Astrocyte (in vitro differentiated cells and primary cell): Measurements from ENCODE around the gene MRPL53. TPM values are rescaled to one million over a fixed set of nuclear protein-coding genes. Genes with fewer than 3 reads are reported as not detected.

Source experiments
- DNase-seq: peaks from one replicate; pipeline ENCODE4 v3.0.0-alpha.2; 2010; ENCODE audit warnings: low read depth
- FAIRE-seq: peaks from 2 replicates; lab custom pipeline; 2011; peaks lifted over from hg19 to GRCh38; lab: Jason Lieb, UNC
- H2AFZ ChIP-seq: 2 replicates; pipeline ENCODE4 v1.6.0; 2012; ENCODE audit warnings: low read depth, low read length, inconsistent platforms
- H3K27ac ChIP-seq: 2 replicates; pipeline ENCODE4 v1.5.1; 2011; ENCODE audit warnings: low read depth, low read length, inconsistent platforms
- H3K27me3 ChIP-seq: 2 replicates; pipeline ENCODE4 v1.6.0; 2011; ENCODE audit warnings: low read length, inconsistent platforms; ENCODE audit not compliant: insufficient read depth
- H3K36me3 ChIP-seq: 2 replicates; pipeline ENCODE4 v1.5.1; 2011; ENCODE audit warnings: low read length, inconsistent platforms; ENCODE audit not compliant: insufficient read depth
- H3K4me1 ChIP-seq: 2 replicates; pipeline ENCODE4 v1.5.1; 2011; ENCODE audit warnings: low read length, inconsistent platforms; ENCODE audit not compliant: insufficient read depth
- H3K4me2 ChIP-seq: 2 replicates; pipeline ENCODE4 v1.6.0; 2012; ENCODE audit warnings: low read length, inconsistent platforms
- H3K4me3 ChIP-seq: 2 replicates; pipeline ENCODE4 v1.5.1; 2011; ENCODE audit warnings: low read depth, mild to moderate bottlenecking, low read length, inconsistent platforms; ENCODE audit not compliant: insufficient read depth
- H3K79me2 ChIP-seq: 2 replicates; pipeline ENCODE4 v1.6.0; 2012; ENCODE audit warnings: mild to moderate bottlenecking, low read length, inconsistent platforms; ENCODE audit not compliant: insufficient read depth
- H3K9ac ChIP-seq: 2 replicates; pipeline ENCODE4 v1.6.0; 2012; ENCODE audit warnings: mild to moderate bottlenecking, low read length, inconsistent platforms
- H3K9me3 ChIP-seq: 2 replicates; pipeline ENCODE4 v1.5.1; 2012; ENCODE audit warnings: low read depth, mild to moderate bottlenecking, low read length, inconsistent platforms; ENCODE audit not compliant: insufficient read depth
- H4K20me1 ChIP-seq: 2 replicates; pipeline ENCODE4 v1.6.0; 2012; ENCODE audit warnings: low read length, inconsistent platforms; ENCODE audit not compliant: insufficient read depth
- H3K27ac Mint-ChIP-seq: one replicate; pipeline ENCODE4 v1.8.0; 2021; ENCODE audit warnings: mild to moderate bottlenecking, mixed read lengths; ENCODE audit not compliant: unreplicated experiment
- H3K27me3 Mint-ChIP-seq: one replicate; pipeline ENCODE4 v1.8.0; 2021; ENCODE audit warnings: low read depth, mixed read lengths; ENCODE audit not compliant: unreplicated experiment
- H3K36me3 Mint-ChIP-seq: one replicate; pipeline ENCODE4 v1.8.0; 2021; ENCODE audit warnings: low read depth, mixed read lengths; ENCODE audit not compliant: unreplicated experiment
- H3K4me1 Mint-ChIP-seq: one replicate; pipeline ENCODE4 v1.8.0; 2021; ENCODE audit warnings: low read depth, mixed read lengths; ENCODE audit not compliant: unreplicated experiment
- H3K4me3 Mint-ChIP-seq: one replicate; pipeline ENCODE4 v1.8.0; 2021; ENCODE audit warnings: mild to moderate bottlenecking, moderate library complexity, mixed read lengths; ENCODE audit not compliant: unreplicated experiment
- H3K9me3 Mint-ChIP-seq: one replicate; pipeline ENCODE4 v1.8.0; 2021; ENCODE audit warnings: mild to moderate bottlenecking, mixed read lengths; ENCODE audit not compliant: unreplicated experiment
- EZH2 ChIP-seq: IDR thresholded peaks from 2 replicates; pipeline ENCODE4 v1.6.1; 2012; ENCODE audit warnings: mild to moderate bottlenecking, low read length, inconsistent platforms; ENCODE audit not compliant: insufficient read depth
- total RNA-seq: library from RNA; stranded (reverse); gene quantifications from 2 replicates; pipeline ENCODE4 v1.2.1, GENCODE V29; 2021
- TF ChIP-seq, protein P1 (sequence below): IDR thresholded peaks from 2 replicates; pipeline ENCODE4 v1.5.1; 2011; ENCODE audit warnings: low read depth, mild to moderate bottlenecking, inconsistent platforms, low read length, moderate library complexity; ENCODE audit not compliant: insufficient read depth

Gene MRPL53
- total RNA-seq, 1 donor from 2014 or later, result 50.6 TPM

DNA sequence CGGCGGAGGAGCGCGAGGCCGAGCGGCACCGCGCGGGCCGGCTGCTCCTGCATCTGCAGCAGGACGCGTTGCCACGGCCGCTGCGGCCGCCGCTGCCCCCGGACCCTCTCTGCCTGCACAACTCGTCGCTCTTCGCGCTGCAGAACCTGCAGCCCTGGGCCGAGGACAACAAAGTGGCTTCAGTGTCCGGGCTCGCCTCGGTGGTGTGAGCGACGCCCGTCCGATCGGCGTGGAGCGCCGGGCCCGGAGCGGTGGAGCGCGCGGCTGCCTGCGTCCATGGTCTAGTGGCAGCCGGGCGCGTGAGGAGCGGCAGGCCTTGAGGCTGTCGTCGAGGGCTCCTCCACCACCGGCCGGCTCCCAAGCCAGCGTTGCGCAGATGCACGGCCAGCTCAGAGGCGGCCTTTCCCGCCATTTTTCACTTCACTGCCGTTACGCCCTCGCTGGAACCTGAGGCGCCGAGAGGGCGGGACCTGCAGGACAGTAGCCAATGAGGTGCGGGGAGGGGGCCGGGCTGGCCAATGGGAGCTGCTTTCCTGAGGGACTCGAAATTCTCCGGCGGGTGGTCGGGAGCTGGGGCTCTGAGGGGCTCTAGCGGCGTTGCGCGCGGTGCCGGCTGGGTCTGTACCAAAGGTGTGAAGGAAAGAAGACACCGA, 43.6 kb upstream of the MRPL53 start:
- H3K4me3 ChIP-seq, result no peak overlapping the region
- no peaks in the 10 kb centered on the region for H3K36me3 Mint-ChIP-seq
- no peaks in the 10 kb centered on the region for H3K9me3 ChIP-seq
- peaks cover 6% of the 10 kb centered on the region for H4K20me1 ChIP-seq
- H3K4me3 Mint-ChIP-seq, result no peak overlapping the region
- no peaks in the 10 kb centered on the region for H3K36me3 ChIP-seq
- FAIRE-seq (no peak), DNase-seq (no peak)
- H3K9me3 Mint-ChIP-seq, result peaks cover 8% of the 10 kb centered on the region
- peaks cover 91% of the 10 kb centered on the region for H3K27me3 ChIP-seq
- no peak overlapping the region for H3K9ac ChIP-seq
- H3K4me2 ChIP-seq, result peak overlapping the region; percentile 51
- H3K4me1 Mint-ChIP-seq, result no peaks in the 10 kb centered on the region
- peaks cover 10% of the 10 kb centered on the region for H3K4me1 ChIP-seq
- H3K27me3 Mint-ChIP-seq, result peaks cover 76% of the 10 kb centered on the region
- H3K27ac Mint-ChIP-seq, result no peak overlapping the region
- H3K27ac ChIP-seq, result no peak overlapping the region
- peak overlapping the region; percentile 63 for H2AFZ ChIP-seq
- H3K79me2 ChIP-seq, result no peaks in the 10 kb centered on the region
- peak; percentile 82 for TF ChIP-seq EZH2
- TF ChIP-seq, protein P1, sequence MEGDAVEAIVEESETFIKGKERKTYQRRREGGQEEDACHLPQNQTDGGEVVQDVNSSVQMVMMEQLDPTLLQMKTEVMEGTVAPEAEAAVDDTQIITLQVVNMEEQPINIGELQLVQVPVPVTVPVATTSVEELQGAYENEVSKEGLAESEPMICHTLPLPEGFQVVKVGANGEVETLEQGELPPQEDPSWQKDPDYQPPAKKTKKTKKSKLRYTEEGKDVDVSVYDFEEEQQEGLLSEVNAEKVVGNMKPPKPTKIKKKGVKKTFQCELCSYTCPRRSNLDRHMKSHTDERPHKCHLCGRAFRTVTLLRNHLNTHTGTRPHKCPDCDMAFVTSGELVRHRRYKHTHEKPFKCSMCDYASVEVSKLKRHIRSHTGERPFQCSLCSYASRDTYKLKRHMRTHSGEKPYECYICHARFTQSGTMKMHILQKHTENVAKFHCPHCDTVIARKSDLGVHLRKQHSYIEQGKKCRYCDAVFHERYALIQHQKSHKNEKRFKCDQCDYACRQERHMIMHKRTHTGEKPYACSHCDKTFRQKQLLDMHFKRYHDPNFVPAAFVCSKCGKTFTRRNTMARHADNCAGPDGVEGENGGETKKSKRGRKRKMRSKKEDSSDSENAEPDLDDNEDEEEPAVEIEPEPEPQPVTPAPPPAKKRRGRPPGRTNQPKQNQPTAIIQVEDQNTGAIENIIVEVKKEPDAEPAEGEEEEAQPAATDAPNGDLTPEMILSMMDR, result no peak

DNA sequence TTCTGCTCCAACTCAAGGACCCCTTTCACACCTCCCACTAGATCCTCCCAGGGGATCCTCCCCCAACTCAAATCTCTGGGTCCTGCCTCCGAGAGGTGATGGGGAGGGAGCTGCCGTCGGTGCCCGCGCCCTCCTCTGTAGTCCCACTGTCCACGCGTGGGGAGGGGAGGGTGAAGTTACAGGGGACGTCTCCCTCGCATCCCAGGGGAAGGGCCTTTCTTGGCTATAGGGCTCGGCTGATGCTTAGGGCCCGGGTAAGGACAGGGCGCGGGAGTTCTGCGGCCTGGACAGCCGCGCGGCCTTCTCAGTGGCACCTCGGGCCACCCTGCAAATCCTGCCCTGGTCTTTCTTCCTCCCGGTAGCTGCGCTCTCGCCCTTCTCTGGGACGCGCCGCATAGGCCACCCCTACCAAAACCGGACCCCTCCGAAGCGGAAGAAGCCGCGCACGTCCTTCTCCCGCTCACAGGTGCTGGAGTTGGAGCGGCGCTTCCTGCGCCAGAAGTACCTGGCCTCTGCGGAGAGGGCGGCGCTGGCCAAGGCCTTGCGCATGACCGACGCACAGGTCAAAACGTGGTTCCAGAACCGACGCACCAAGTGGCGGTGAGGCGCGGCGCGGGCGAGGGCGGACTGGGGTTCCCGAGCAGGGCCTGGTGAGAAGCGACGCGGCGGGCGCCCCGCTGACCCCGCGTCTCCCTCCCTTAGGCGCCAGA, 42.9 kb upstream of the MRPL53 start:
- H3K36me3 ChIP-seq, result no peaks in the 10 kb centered on the region
- Mint-ChIP-seq H3K4me1 (no peaks in the 10 kb centered on the region), H3K9me3 (peaks cover 8% of the 10 kb centered on the region), H3K36me3 (no peaks in the 10 kb centered on the region), H3K27me3 (peaks cover 80% of the 10 kb centered on the region), H3K4me3 (no peak overlapping the region), H3K27ac (no peak overlapping the region)
- peak; percentile 96 for TF ChIP-seq EZH2
- TF ChIP-seq, protein P1, result no peak
- peak overlapping the region; percentile 63 for H2AFZ ChIP-seq
- peaks cover 11% of the 10 kb centered on the region for H3K4me1 ChIP-seq
- DNase-seq (no peak), FAIRE-seq (no peak)
- H3K9ac ChIP-seq, result no peak overlapping the region
- H3K4me2 ChIP-seq, result peak overlapping the region; percentile 51
- H3K27me3 ChIP-seq, result peaks cover 91% of the 10 kb centered on the region
- H3K79me2 ChIP-seq, result no peaks in the 10 kb centered on the region
- no peak overlapping the region for H3K4me3 ChIP-seq
- peaks cover 6% of the 10 kb centered on the region for H4K20me1 ChIP-seq
- H3K9me3 ChIP-seq, result no peaks in the 10 kb centered on the region
- H3K27ac ChIP-seq, result no peak overlapping the region
